ENCODE results near the gene CAPG.

DNA sequence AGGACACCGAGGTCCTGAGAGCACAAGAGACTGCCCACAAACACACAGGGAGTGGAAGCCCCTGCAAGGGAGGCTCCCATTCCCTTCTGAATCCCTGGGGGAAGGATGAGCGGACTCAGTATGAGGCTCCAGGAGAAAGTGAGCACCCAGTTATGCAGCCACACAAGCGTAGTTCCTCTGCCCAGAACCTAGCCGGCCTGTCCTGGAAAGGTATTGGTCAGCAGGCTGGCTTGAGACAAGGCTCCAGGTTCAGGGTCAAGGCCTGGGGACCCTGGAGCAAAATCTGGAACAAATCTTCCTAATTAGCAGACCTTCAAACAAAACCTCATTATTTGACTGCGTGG is 1.2 kb upstream of the CAPG start:
- TF ChIP-seq, protein P1, sequence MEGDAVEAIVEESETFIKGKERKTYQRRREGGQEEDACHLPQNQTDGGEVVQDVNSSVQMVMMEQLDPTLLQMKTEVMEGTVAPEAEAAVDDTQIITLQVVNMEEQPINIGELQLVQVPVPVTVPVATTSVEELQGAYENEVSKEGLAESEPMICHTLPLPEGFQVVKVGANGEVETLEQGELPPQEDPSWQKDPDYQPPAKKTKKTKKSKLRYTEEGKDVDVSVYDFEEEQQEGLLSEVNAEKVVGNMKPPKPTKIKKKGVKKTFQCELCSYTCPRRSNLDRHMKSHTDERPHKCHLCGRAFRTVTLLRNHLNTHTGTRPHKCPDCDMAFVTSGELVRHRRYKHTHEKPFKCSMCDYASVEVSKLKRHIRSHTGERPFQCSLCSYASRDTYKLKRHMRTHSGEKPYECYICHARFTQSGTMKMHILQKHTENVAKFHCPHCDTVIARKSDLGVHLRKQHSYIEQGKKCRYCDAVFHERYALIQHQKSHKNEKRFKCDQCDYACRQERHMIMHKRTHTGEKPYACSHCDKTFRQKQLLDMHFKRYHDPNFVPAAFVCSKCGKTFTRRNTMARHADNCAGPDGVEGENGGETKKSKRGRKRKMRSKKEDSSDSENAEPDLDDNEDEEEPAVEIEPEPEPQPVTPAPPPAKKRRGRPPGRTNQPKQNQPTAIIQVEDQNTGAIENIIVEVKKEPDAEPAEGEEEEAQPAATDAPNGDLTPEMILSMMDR (IDR thresholded peaks at IDR 0.05): no peak
- TF ChIP-seq POLR2A (IDR thresholded peaks at IDR 0.05) (no peak), POLR2AphosphoS5 (IDR thresholded peaks at IDR 0.05; ENCODE audit: insufficient read depth in 1 of 2, low read depth in 1 of 2) (no peak)

Data from vagina (tissue), 2 donors.